GM12865 (cell line): ENCODE measurements around the gene MYOM3.

ENCODE experiments used
- DNase-seq: peaks from one replicate; pipeline ENCODE4 v3.0.0; 2010; ENCODE audit warnings: low read depth
- H3K4me3 ChIP-seq: 2 replicates; pipeline ENCODE4 v1.5.1; 2011; ENCODE audit warnings: mild to moderate bottlenecking, low read depth, low read length, control low read depth
- CTCF ChIP-seq: IDR thresholded peaks from 2 replicates; pipeline ENCODE4 v1.5.1; 2011; ENCODE audit warnings: low read length, control low read depth, low read depth, inconsistent platforms; ENCODE audit not compliant: insufficient read depth; ENCODE audit errors: missing control alignments

MYOM3 gene

GRCh38 chr1:24092979-24093378 lies 19.0 kb downstream of the MYOM3 start:
- no peak overlapping the region for H3K4me3 ChIP-seq
- no peak for TF ChIP-seq CTCF
- DNase-seq: no peak

- no peak overlapping the region for H3K4me3 ChIP-seq
- DNase-seq: no peak
- TF ChIP-seq CTCF: no peak
Observed at GRCh38 chr1:24091971-24092482, 19.9 kb downstream of the MYOM3 start.

GRCh38 chr1:24090736-24091135 lies 21.2 kb downstream of the MYOM3 start:
- TF ChIP-seq CTCF: no peak
- no peak overlapping the region for H3K4me3 ChIP-seq
- no peak for DNase-seq

GRCh38 chr1:24089743-24090555 lies 22.0 kb downstream of the MYOM3 start:
- no peak for DNase-seq

GRCh38 chr1:24089027-24089742 lies 22.8 kb downstream of the MYOM3 start:
- no peak overlapping the region for H3K4me3 ChIP-seq
- TF ChIP-seq CTCF: no peak
- DNase-seq: no peak

More at GRCh38 chr1:24089743-24090555, 22.0 kb downstream of the MYOM3 start:
- H3K4me3 ChIP-seq: no peak overlapping the region
- no peak for TF ChIP-seq CTCF

- no peak for DNase-seq
- no peak overlapping the region for H3K4me3 ChIP-seq
- TF ChIP-seq CTCF: no peak
Observed at GRCh38 chr1:24086466-24086865, 25.5 kb downstream of the MYOM3 start.
